D721Med (cell line): ENCODE results near the gene BORCS5.

Source experiments
- DNase-seq: peaks from one replicate; pipeline ENCODE4 v3.0.0; 2011; ENCODE audit warnings: low spot score; ENCODE audit not compliant: insufficient read length
- FAIRE-seq: peaks from 2 replicates; lab custom pipeline; 2011; peaks lifted over from hg19 to GRCh38; lab: Jason Lieb, UNC
- CTCF ChIP-seq: IDR thresholded peaks from 2 replicates; pipeline ENCODE4 v1.5.1; 2012; ENCODE audit warnings: mild to moderate bottlenecking, control low read depth; ENCODE audit not compliant: insufficient read depth; ENCODE audit errors: missing control alignments

The BORCS5 gene

GRCh38 chr12:12452326-12452902 lies 95.5 kb downstream of the BORCS5 start:
- DNase-seq (no peak), FAIRE-seq (no peak)
- no peak for TF ChIP-seq CTCF

GRCh38 chr12:12453635-12454034 lies 96.8 kb downstream of the BORCS5 start:
- FAIRE-seq (no peak), DNase-seq (no peak)

GRCh38 chr12:12454315-12454714 lies 97.4 kb downstream of the BORCS5 start:
- DNase-seq (no peak), FAIRE-seq (no peak)
- TF ChIP-seq CTCF = no peak

More at GRCh38 chr12:12453635-12454034, 96.8 kb downstream of the BORCS5 start:
- no peak for TF ChIP-seq CTCF

GRCh38 chr12:12456637-12457036 lies 99.8 kb downstream of the BORCS5 start:
- DNase-seq (no peak), FAIRE-seq (no peak)

GRCh38 chr12:12460935-12461922 lies 104.4 kb downstream of the BORCS5 start:
- DNase-seq (no peak), FAIRE-seq (no peak)
- TF ChIP-seq CTCF = no peak

More at GRCh38 chr12:12456637-12457036, 99.8 kb downstream of the BORCS5 start:
- TF ChIP-seq CTCF = no peak

GRCh38 chr12:12461923-12462315 lies 105.0 kb downstream of the BORCS5 start:
- TF ChIP-seq CTCF = no peak
- no peak for FAIRE-seq

GRCh38 chr12:12465522-12465921 lies 108.6 kb downstream of the BORCS5 start:
- TF ChIP-seq CTCF = no peak
- FAIRE-seq = no peak
- no peak for DNase-seq

More at GRCh38 chr12:12461923-12462315, 105.0 kb downstream of the BORCS5 start:
- DNase-seq = no peak
